Heart right ventricle (tissue), 16 donors: ENCODE results near the gene PRSS8. TPM values are rescaled to one million over a fixed set of nuclear protein-coding genes. Genes with fewer than 3 reads are reported as not detected.

Experiments used
- ATAC-seq, 8 donors: fragments of 200-7000 bp; cut with Tn5 transposase; one replicate each; pipeline ENCODE4 v1.9.1; 2020; ENCODE audit warnings: mild to moderate bottlenecking in 8 of 8, moderate library complexity in 8 of 8, moderate number of reproducible peaks in 1 of 8
- DNase-seq, 2 donors: peaks; one replicate each; pipeline ENCODE4 v3.0.0-alpha.2; 2020
- H3K27ac ChIP-seq, 10 donors: fragments of 200-600 bp; sonication (generic) in 2 of 10; one replicate each; pipeline versions ENCODE4 v1.5.0 to v1.8.0; 2020 to 2022; ENCODE audit warnings: mild to moderate bottlenecking in 3 of 10
- H3K27me3 ChIP-seq, 7 donors: fragments of 200-600 bp; one replicate each; pipeline ENCODE4 v1.8.0; 2021 to 2022; ENCODE audit warnings: mild to moderate bottlenecking in 2 of 7
- H3K36me3 ChIP-seq, 9 donors: fragments of 200-600 bp; sonication (generic) in 1 of 9; one replicate each; pipeline versions ENCODE4 v1.5.0 to v1.8.0; 2020 to 2022; ENCODE audit warnings: mild to moderate bottlenecking in 2 of 9
- H3K4me1 ChIP-seq, 9 donors: fragments of 200-600 bp; sonication (generic) in 1 of 9; one replicate each; pipeline versions ENCODE4 v1.5.0 to v1.8.0; 2020 to 2022; ENCODE audit warnings: mild to moderate bottlenecking in 4 of 9
- H3K4me3 ChIP-seq, 10 donors: fragments of 200-600 bp; sonication (generic) in 2 of 10; one replicate each; pipeline versions ENCODE4 v1.5.0 to v1.8.0; 2020 to 2022; ENCODE audit warnings: mild to moderate bottlenecking in 7 of 10, moderate library complexity in 2 of 10
- H3K9me3 ChIP-seq, 11 donors: fragments of 200-600 bp in 10 of 11; sonication (generic) in 2 of 11; one replicate each; pipeline versions ENCODE4 v1.5.0 to v1.8.0; 2013 to 2022; ENCODE audit warnings: mild to moderate bottlenecking in 2 of 11, control low read depth in 1 of 11, moderate library complexity in 1 of 11
- CTCF ChIP-seq, 9 donors: fragments of 200-600 bp; sonication (generic) in 2 of 9; IDR thresholded peaks; one replicate each; pipeline versions ENCODE4 v1.5.0 to v1.8.0; 2021 to 2022; ENCODE audit warnings: antibody characterized with exemption in 9 of 9, mild to moderate bottlenecking in 5 of 9, moderate library complexity in 1 of 9
- WGBS, 2 donors: extraction: QIAGEN DNeasy Blood & Tissue Kit; methylation state at CpG; one replicate each; pipeline ENCODE4 v1.1.7; 2013; ENCODE audit warnings: inconsistent platforms in 1 of 2; 5-methylcytosine and 5-hydroxymethylcytosine counted together
- intact Hi-C, 10 donors: fragments of 100-400 bp; cut with DNase I; formaldehyde crosslinking; loops; one replicate each; pipeline versions ENCODE4 v1.11.1 to v1.14.2; 2022
- long read RNA-seq, 3 donors: library from polyadenylated mRNA; unstranded; transcript quantifications; one replicate each; pipeline ENCODE4 v2.0.0, GENCODE V29; 2020 to 2021
- polyA plus RNA-seq, 2 donors: library from polyadenylated mRNA; stranded (reverse); fragments of 200-250 nt; gene quantifications; one replicate each; pipeline ENCODE4 v1.2.3, GENCODE V29; 2013
- total RNA-seq, 10 donors: library from RNA; stranded (reverse); fragmentation: NEBNext Ultra II Directional in 3 of 10; extraction: Animal tissue kit (Norgen Biotek cat#: 25700) in 3 of 10; gene quantifications; one replicate each; pipeline versions ENCODE4 v1.2.1 to v1.2.4, GENCODE V29; 2021 to 2023
- donor health status: Arrhythmogenic right ventricular cardiomyopathy.
- donor health status: ischemic (EF 13 %, LVEDD 7.1; RV severe dilation, severe dysfunction).
- donor health status: healthy with polysubstance abuse.
- donor health status: DM: no; HTN: yes; CAD: no.
- donor health status: DM: no; HTN: no; CAD: no.
- donor health status: ischemic (EF 25% LVEDD 6.9; RV normal size, moderate dysfunction).
- donor health status: ischemic (EF 25% LVEDD 5.7; RV mildly dilated, moderate dysfunction).
- donor health status: healthy.
- donor health status: DM: yes; HTN: yes; CAD: no.
- donor health status: Ischemic cardiomyopathy.
- donor health status: ischemic (EF 35%, LVEDD 5.7; RV mildly dilated, moderate dysfunction).
- donor health status: nonischemic (EF 11% LVEDD 7.7; RV severe dilation, severe dysfunction).
- donor health status: DM: yes; HTN: yes; CAD: no.
- donor health status: PGD.
- donor health status: ischemic (EF 29% LVEDD 5.4; RV normal size, mild dysfunction).
- donor health status: nonischemic (EF 23%, LVEDD 6.1; RV moderate dilation, normal function).

PRSS8 gene
- under 1 TPM in 4 of 10 donors, not detected in 6; 0.15 to 0.57 (median 0.25) TPM for total RNA-seq
- polyA plus RNA-seq, result under 1 TPM in 1 of 2 donors, not detected in 1; 0.09 TPM
- long read RNA-seq, donor 1, result 0 reads
- long read RNA-seq, donor 2, result 0 reads
- long read RNA-seq, donor 3, result 0 reads

GRCh38 chr16:31135535-31136286 is at the start of gene PRSS8:
Gene PRSS8 (minus strand): TSS chr16:31135727. CDS start chr16:31135498, 229 bp downstream.
- H3K27ac ChIP-seq, result no peak within 1 kb of the TSS
- no peak for TF ChIP-seq CTCF (IDR thresholded peaks at IDR 0.05)
- H3K27me3 ChIP-seq, result no peaks in the 10 kb centered on the region
- H3K4me1 ChIP-seq, result peaks cover 8 to 39% (median 28%) of the 10 kb centered on the region in 9 donors
- no peak for DNase-seq
- peak within 1 kb of the TSS in 1 of 10 donors; percentile 5 for H3K4me3 ChIP-seq
- intact Hi-C loops, result no loop called here
- H3K36me3 ChIP-seq, result peaks cover 0 to 27% (median 13%) of the 10 kb centered on the region in 9 donors
- no peaks in the 10 kb centered on the region for H3K9me3 ChIP-seq
- peak in 1 of 8 donors; percentile 4 for ATAC-seq
- 55 to 66% methylated on average over 22 of the region's 22 CpGs for WGBS, 2 donors

DNA sequence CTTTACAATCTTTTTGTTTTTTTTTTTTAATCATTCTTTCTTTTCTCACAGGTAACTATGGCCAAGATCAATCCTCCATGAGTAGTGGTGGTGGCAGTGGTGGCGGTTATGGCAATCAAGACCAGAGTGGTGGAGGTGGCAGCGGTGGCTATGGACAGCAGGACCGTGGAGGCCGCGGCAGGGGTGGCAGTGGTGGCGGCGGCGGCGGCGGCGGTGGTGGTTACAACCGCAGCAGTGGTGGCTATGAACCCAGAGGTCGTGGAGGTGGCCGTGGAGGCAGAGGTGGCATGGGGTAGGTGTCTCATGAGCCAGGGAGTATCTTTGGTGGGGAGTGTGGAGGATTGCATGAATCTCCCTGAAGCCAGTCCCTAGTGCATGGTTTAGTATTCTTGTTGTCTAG is 49.4 kb upstream of the PRSS8 start:
- peaks cover 5 to 81% (median 68%) of the 10 kb centered on the region in 9 donors for H3K36me3 ChIP-seq
- H3K4me3 ChIP-seq, result no peak overlapping the region
- peak overlapping the region in 1 of 10 donors; percentile 72 for H3K27ac ChIP-seq
- WGBS, 2 donors, result 97 to 98% methylated on average over 14 of the region's 14 CpGs
- no peak for ATAC-seq
- no peaks in the 10 kb centered on the region for H3K9me3 ChIP-seq
- no peak for DNase-seq
- intact Hi-C loops, result loop anchor here in 6 of 10 donors (5.0 to 10.0 kb wide), 6 partner anchors 43 to 270 kb away; partner anchors contain the start of genes ARMC5 (in 3 of the 6), ZNF843 (in 3 of the 6), KAT8 (in 1 of the 6) and ZNF646 (in 1 of the 6)
- H3K27me3 ChIP-seq, result no peaks in the 10 kb centered on the region
- peaks cover 10 to 71% (median 33%) of the 10 kb centered on the region in 9 donors for H3K4me1 ChIP-seq
- no peak for TF ChIP-seq CTCF (IDR thresholded peaks at IDR 0.05)

DNA sequence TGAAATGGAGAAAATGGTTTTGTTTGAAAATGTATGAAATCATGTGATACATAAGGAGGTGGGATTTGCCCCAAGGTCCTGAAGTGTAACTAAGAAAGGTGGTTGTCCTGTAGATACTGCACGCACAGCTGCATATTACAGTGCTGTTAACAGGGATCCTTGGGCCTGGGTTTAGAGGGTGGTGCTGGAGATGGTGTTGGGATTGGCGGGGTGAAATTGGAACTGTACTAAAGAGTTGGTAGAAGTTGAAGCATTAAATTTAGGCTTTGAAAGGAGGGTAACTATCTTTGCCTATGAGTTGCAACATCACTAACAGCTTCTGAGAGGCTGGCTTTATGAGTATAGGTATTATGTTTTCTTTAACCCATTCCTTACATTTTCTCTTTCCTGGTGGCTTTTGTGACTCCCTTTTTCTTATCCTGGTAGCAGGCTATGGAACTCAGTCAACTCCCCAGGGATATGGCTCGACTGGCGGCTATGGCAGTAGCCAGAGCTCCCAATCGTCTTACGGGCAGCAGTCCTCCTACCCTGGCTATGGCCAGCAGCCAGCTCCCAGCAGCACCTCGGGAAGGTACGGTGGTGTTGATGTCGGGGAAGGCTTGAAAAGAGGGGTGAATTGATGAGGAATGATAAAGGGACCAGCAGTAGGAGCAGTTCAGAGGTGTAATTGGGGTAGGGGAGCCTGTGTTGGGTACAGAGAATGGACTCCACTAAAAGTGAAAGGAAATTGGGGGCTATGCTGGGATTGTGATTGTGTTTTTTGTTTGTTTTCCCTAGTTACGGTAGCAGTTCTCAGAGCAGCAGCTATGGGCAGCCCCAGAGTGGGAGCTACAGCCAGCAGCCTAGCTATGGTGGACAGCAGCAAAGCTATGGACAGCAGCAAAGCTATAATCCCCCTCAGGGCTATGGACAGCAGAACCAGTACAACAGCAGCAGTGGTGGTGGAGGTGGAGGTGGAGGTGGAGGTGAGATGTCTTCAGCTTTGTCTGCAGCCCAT is 48.2 kb upstream of the PRSS8 start:
- no peak for TF ChIP-seq CTCF (IDR thresholded peaks at IDR 0.05)
- Histone ChIP-seq H3K4me1 (peaks cover 10 to 72% (median 40%) of the 10 kb centered on the region in 9 donors), H3K9me3 (no peaks in the 10 kb centered on the region), H3K27me3 (no peaks in the 10 kb centered on the region), H3K27ac (no peak overlapping the region), H3K4me3 (peak overlapping the region in 2 of 10 donors; percentile 71 to 72), H3K36me3 (peaks cover 0 to 69% (median 56%) of the 10 kb centered on the region in 9 donors)
- DNase-seq (no peak), ATAC-seq (no peak)
- intact Hi-C loops, result loop anchor here in 6 of 10 donors (5.0 to 10.0 kb wide), 6 partner anchors 41 to 271 kb away; partner anchors contain the start of genes ARMC5 (in 3 of the 6), ZNF843 (in 3 of the 6), KAT8 (in 1 of the 6) and ZNF646 (in 1 of the 6)
- WGBS, 2 donors, result 49 to 61% methylated on average over 10 of the region's 10 CpGs
